OCI-LY7 (cell line): ENCODE results near the gene TCEAL4. TPM values are rescaled to one million over a fixed set of nuclear protein-coding genes. Genes with fewer than 3 reads are reported as not detected.

ENCODE experiments used
- BruUV-seq: library from RNA; stranded (reverse); fragments of 400-500 nt; replicated peaks from 2 replicates; lab custom pipeline; 2021; lab: Mats Ljungman, UMichigan
- CTCF ChIA-PET: fragments of 300-600 bp; sonication (Branson Sonifier 250); formaldehyde crosslinking; loops from one replicate; lab custom pipeline; 2022; ENCODE audit warnings: antibody characterized with exemption; ENCODE audit not compliant: unreplicated experiment; lab: Charles Lee
- POLR2A ChIA-PET: fragments of 300-600 bp; sonication (Branson Sonifier 250); formaldehyde crosslinking; loops from one replicate; lab custom pipeline; 2022; ENCODE audit warnings: antibody characterized with exemption; lab: Charles Lee
- DNase-seq: peaks from one replicate; pipeline ENCODE4 v3.0.0-alpha.2; 2015; ENCODE audit warnings: low spot score
- H2AFZ ChIP-seq: fragments of 200-600 bp; sonication (generic), shearing (Covaris generic); 2 replicates; pipeline ENCODE4 v1.6.1; 2014; ENCODE audit warnings: mild to moderate bottlenecking, antibody characterized with exemption, low read length, moderate library complexity
- H3K27ac ChIP-seq: fragments of 200-600 bp; sonication (generic); 2 replicates; pipeline ENCODE4 v1.5.1; 2014; ENCODE audit warnings: mixed run types, low read depth, mild to moderate bottlenecking, moderate library complexity, low read length, inconsistent platforms; ENCODE audit not compliant: poor library complexity, severe bottlenecking
- H3K36me3 ChIP-seq: fragments of 200-600 bp; sonication (generic); 2 replicates; pipeline ENCODE4 v1.6.1; 2014; ENCODE audit warnings: mild to moderate bottlenecking, antibody characterized with exemption, low read length, moderate library complexity, mixed read lengths; ENCODE audit not compliant: insufficient read depth
- H3K4me1 ChIP-seq: fragments of 200-600 bp; sonication (generic); 2 replicates; pipeline ENCODE4 v1.5.1; 2014; ENCODE audit warnings: mild to moderate bottlenecking, low read length; ENCODE audit not compliant: insufficient read depth, poor library complexity, severe bottlenecking
- H3K4me2 ChIP-seq: fragments of 200-600 bp; sonication (generic); 2 replicates; pipeline ENCODE4 v1.6.1; 2014; ENCODE audit warnings: mild to moderate bottlenecking, low read length
- H3K4me3 ChIP-seq: fragments of 200-600 bp; sonication (generic); 2 replicates; pipeline ENCODE4 v1.5.1; 2014; ENCODE audit warnings: mild to moderate bottlenecking, low read depth, low read length; ENCODE audit not compliant: poor library complexity, severe bottlenecking
- H3K79me2 ChIP-seq: fragments of 200-600 bp; sonication (generic); 2 replicates; pipeline ENCODE4 v1.6.1; 2016; ENCODE audit warnings: low read depth, mild to moderate bottlenecking, low read length, moderate library complexity, mixed read lengths; ENCODE audit not compliant: insufficient read depth
- H3K9me2 ChIP-seq: fragments of 200-600 bp; sonication (generic); 2 replicates; pipeline ENCODE4 v1.6.1; 2016; ENCODE audit warnings: mild to moderate bottlenecking, low read length, mixed read lengths; ENCODE audit not compliant: insufficient read depth
- H3K9me3 ChIP-seq: fragments of 200-600 bp; sonication (generic); 2 replicates; pipeline ENCODE4 v1.6.1; 2014; ENCODE audit warnings: mild to moderate bottlenecking, mixed run types, low read length, mixed read lengths
- H4K20me1 ChIP-seq: fragments of 200-600 bp; sonication (generic); 2 replicates; pipeline ENCODE4 v1.6.1; 2014; ENCODE audit warnings: mild to moderate bottlenecking, antibody characterized with exemption, low read length, moderate library complexity, mixed read lengths; ENCODE audit not compliant: insufficient read depth
- EZH2phosphoT487 ChIP-seq: fragments of 200-600 bp; sonication (generic); IDR thresholded peaks from 2 replicates; pipeline ENCODE4 v1.6.1; 2018; ENCODE audit warnings: low read depth, borderline replicate concordance, mild to moderate bottlenecking, mixed run types, antibody characterized with exemption, low read length, moderate library complexity, mixed read lengths
- intact Hi-C: fragments of 100-400 bp; cut with micrococcal nuclease; formaldehyde crosslinking; loops from one replicate; pipeline ENCODE4 v1.10.0; 2022; ENCODE audit not compliant: unreplicated experiment
- total RNA-seq, 2 experiments: library from RNA; depleted of rRNA in 1 of 2; stranded (reverse); fragments of >200 nt in 1 of 2; shearing (Covaris generic) in 1 of 2; gene quantifications; 2 replicates each; pipeline ENCODE4 v1.2.3, GENCODE V29; 2014 to 2022
- TF ChIP-seq, protein P1 (sequence below): fragments of 200-600 bp; sonication (generic); conservative IDR thresholded peaks from 2 replicates; pipeline ENCODE4 v1.5.1; 2014; ENCODE audit warnings: mild to moderate bottlenecking, antibody characterized with exemption, low read length, moderate library complexity, mixed read lengths

The TCEAL4 gene
- total RNA-seq, 2 experiments from 2014 or later = 4.5 to 8.8 TPM

DNA sequence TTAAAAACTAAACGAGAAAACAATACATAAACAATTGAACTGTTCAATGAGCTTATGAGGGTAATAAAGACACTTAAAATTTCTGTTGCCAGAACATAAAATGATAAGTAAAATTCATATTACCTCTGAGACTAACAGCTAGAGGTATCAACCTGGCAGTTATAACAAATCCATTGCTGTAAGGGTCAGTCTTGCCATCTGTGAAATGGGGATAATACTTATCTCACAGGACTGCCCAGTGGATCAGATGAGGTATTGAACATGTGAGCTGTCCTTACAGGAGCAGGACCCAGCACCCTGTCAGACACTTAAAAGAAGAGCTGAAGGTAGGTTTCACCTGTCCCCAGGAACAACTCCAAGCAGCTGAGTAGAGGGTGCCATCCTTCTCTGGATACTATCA is 25.0 kb downstream of the TCEAL4 start:
- no peak overlapping the region for H3K4me2 ChIP-seq
- H3K9me2 ChIP-seq = no peaks in the 10 kb centered on the region
- POLR2A ChIA-PET = no interaction called here

GRCh38 chrX:103613362-103613890 is 28.1 kb downstream of the TCEAL4 start:
- Histone ChIP-seq H3K4me1 (no peaks in the 10 kb centered on the region), H4K20me1 (no peaks in the 10 kb centered on the region), H2AFZ (no peak overlapping the region), H3K79me2 (no peaks in the 10 kb centered on the region), H3K27ac (no peak overlapping the region), H3K36me3 (no peaks in the 10 kb centered on the region), H3K4me3 (no peak overlapping the region), H3K9me2 (no peaks in the 10 kb centered on the region), H3K4me2 (no peak overlapping the region), H3K9me3 (no peaks in the 10 kb centered on the region)
- CTCF ChIA-PET = no interaction called here
- TF ChIP-seq, protein P1, sequence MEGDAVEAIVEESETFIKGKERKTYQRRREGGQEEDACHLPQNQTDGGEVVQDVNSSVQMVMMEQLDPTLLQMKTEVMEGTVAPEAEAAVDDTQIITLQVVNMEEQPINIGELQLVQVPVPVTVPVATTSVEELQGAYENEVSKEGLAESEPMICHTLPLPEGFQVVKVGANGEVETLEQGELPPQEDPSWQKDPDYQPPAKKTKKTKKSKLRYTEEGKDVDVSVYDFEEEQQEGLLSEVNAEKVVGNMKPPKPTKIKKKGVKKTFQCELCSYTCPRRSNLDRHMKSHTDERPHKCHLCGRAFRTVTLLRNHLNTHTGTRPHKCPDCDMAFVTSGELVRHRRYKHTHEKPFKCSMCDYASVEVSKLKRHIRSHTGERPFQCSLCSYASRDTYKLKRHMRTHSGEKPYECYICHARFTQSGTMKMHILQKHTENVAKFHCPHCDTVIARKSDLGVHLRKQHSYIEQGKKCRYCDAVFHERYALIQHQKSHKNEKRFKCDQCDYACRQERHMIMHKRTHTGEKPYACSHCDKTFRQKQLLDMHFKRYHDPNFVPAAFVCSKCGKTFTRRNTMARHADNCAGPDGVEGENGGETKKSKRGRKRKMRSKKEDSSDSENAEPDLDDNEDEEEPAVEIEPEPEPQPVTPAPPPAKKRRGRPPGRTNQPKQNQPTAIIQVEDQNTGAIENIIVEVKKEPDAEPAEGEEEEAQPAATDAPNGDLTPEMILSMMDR = no peak
- no peak for TF ChIP-seq EZH2phosphoT487
- no peak for DNase-seq
- intact Hi-C loops = no loop called here
- no TSS peak for BruUV-seq
- POLR2A ChIA-PET = interaction anchor here (1.2 kb wide), 1 partner anchor 12 kb away, joined by 3 read pairs; no protein-coding TSS in a partner anchor

More for the DNA sequence above, 25.0 kb downstream of the TCEAL4 start:
- no peak for TF ChIP-seq EZH2phosphoT487
- TF ChIP-seq, protein P1 = no peak
- Histone ChIP-seq H4K20me1 (no peaks in the 10 kb centered on the region), H3K27ac (no peak overlapping the region), H3K9me3 (no peaks in the 10 kb centered on the region), H2AFZ (no peak overlapping the region), H3K4me3 (no peak overlapping the region), H3K79me2 (no peaks in the 10 kb centered on the region), H3K36me3 (no peaks in the 10 kb centered on the region), H3K4me1 (no peaks in the 10 kb centered on the region)
- intact Hi-C loops = no loop called here
- DNase-seq = no peak
- CTCF ChIA-PET = no interaction called here
- no TSS peak for BruUV-seq

- no peak for DNase-seq
- no peak overlapping the region for H3K27ac ChIP-seq
- ChIA-PET CTCF (no interaction called here), POLR2A (no interaction called here)
- TF ChIP-seq EZH2phosphoT487 = no peak
- TF ChIP-seq, protein P1 = no peak
- intact Hi-C loops = no loop called here
- H3K9me2 ChIP-seq = no peaks in the 10 kb centered on the region
- H4K20me1 ChIP-seq = no peaks in the 10 kb centered on the region
- BruUV-seq = no TSS peak
- no peak overlapping the region for H3K4me3 ChIP-seq
- no peaks in the 10 kb centered on the region for H3K4me1 ChIP-seq
- no peaks in the 10 kb centered on the region for H3K36me3 ChIP-seq
- no peaks in the 10 kb centered on the region for H3K79me2 ChIP-seq
- H2AFZ ChIP-seq = no peak overlapping the region
- no peak overlapping the region for H3K4me2 ChIP-seq
- H3K9me3 ChIP-seq = no peaks in the 10 kb centered on the region
These were observed 29.7 kb downstream of the TCEAL4 start for GRCh38 chrX:103614999-103615398.
